T-cell (primary cell): Measurements from ENCODE around the gene HOXA6. TPM values are rescaled to one million over a fixed set of nuclear protein-coding genes. Genes with fewer than 3 reads are reported as not detected.

Source experiments
- ATAC-seq, 4 experiments: fragments of 200-7000 bp in 3 of 4; fragments of 150-1000 bp in 1 of 4; cut with Tn5 transposase; replicated peaks in 1 of 4; 1 replicate in 3 of 4; 2 replicates in 1 of 4; pipeline ENCODE4 v1.10.0; 2021; ENCODE audit warnings: moderate library complexity in 3 of 4, mild to moderate bottlenecking in 2 of 4, moderate number of reproducible peaks in 1 of 4
- CTCF ChIA-PET, 2 donors: fragments of 300-600 bp; sonication (Branson Sonifier 250); formaldehyde crosslinking; loops; one replicate each; lab custom pipeline; 2022; ENCODE audit warnings: antibody characterized with exemption in 2 of 2; lab: Charles Lee
- POLR2A ChIA-PET, 2 donors: fragments of 300-600 bp; sonication (Branson Sonifier 250); formaldehyde crosslinking; loops; one replicate each; lab custom pipeline; 2022; ENCODE audit warnings: antibody characterized with exemption in 2 of 2; lab: Charles Lee
- DNase-seq, 35 experiments: peaks; one replicate each; pipeline versions ENCODE4 v3.0.0 to v3.0.0-alpha.2; 2013 to 2023
- H3K27ac ChIP-seq: one replicate; pipeline ENCODE4 v1.5.1; 2013; ENCODE audit warnings: low read length
- H3K27me3 ChIP-seq, 2 experiments: replicated peaks in 1 of 2; 1 replicate in 1 of 2; 2 replicates in 1 of 2; pipeline versions ENCODE4 v1.6.1 to v1.7.0; 2013; ENCODE audit warnings: low read length in 1 of 2, mixed read lengths in 1 of 2; ENCODE audit not compliant: control insufficient read depth in 2 of 2, insufficient read depth in 2 of 2; ENCODE audit errors: extremely low read depth in 1 of 2
- H3K36me3 ChIP-seq, 2 donors: 1 replicate in 1 of 2; 2 replicates in 1 of 2; pipeline versions ENCODE4 v1.6.1 to v1.7.0; 2013; ENCODE audit warnings: low read length in 1 of 2; ENCODE audit not compliant: control insufficient read depth in 2 of 2, insufficient read depth in 1 of 2; ENCODE audit errors: extremely low read depth in 1 of 2
- H3K4me1 ChIP-seq, 2 experiments: 1 replicate in 1 of 2; 2 replicates in 1 of 2; pipeline versions ENCODE4 v1.6.1 to v1.7.0; 2013; ENCODE audit warnings: low read length in 2 of 2, mixed read lengths in 1 of 2; ENCODE audit not compliant: insufficient read depth in 2 of 2, control insufficient read depth in 1 of 2; ENCODE audit errors: extremely low read depth in 1 of 2
- H3K4me3 ChIP-seq, 2 donors: 1 replicate in 1 of 2; 2 replicates in 1 of 2; pipeline versions ENCODE4 v1.5.1 to v1.7.0; 2013; ENCODE audit warnings: mild to moderate bottlenecking in 2 of 2, low read length in 1 of 2, moderate library complexity in 1 of 2; ENCODE audit not compliant: control insufficient read depth in 1 of 2; ENCODE audit errors: extremely low read depth in 1 of 2
- H3K9me3 ChIP-seq: 2 replicates; pipeline ENCODE4 v1.7.0; 2013
- H3K27ac Mint-ChIP-seq, 2 donors: one replicate each; pipeline ENCODE4 v1.8.0; 2020 to 2021; ENCODE audit warnings: mild to moderate bottlenecking in 2 of 2, mixed read lengths in 2 of 2
- H3K27me3 Mint-ChIP-seq, 2 donors: one replicate each; pipeline ENCODE4 v1.8.0; 2021 to 2022; ENCODE audit warnings: mixed read lengths in 2 of 2
- H3K36me3 Mint-ChIP-seq: one replicate; pipeline ENCODE4 v1.8.0; 2021; ENCODE audit warnings: mixed read lengths
- H3K4me1 Mint-ChIP-seq, 3 donors: one replicate each; pipeline ENCODE4 v1.8.0; 2020 to 2022; ENCODE audit warnings: mixed read lengths in 3 of 3, mild to moderate bottlenecking in 1 of 3
- H3K4me3 Mint-ChIP-seq, 3 donors: one replicate each; pipeline ENCODE4 v1.8.0; 2020 to 2022; ENCODE audit warnings: mild to moderate bottlenecking in 3 of 3, mixed read lengths in 3 of 3, moderate library complexity in 3 of 3
- H3K9me3 Mint-ChIP-seq, 3 donors: one replicate each; pipeline ENCODE4 v1.8.0; 2020 to 2022; ENCODE audit warnings: mixed read lengths in 3 of 3
- WGBS: methylation state at CpG from one replicate; pipeline ENCODE4 v1.1.5; 2013; ENCODE audit warnings: missing lambda C conversion rate; ENCODE audit not compliant: insufficient coverage; 5-methylcytosine and 5-hydroxymethylcytosine counted together
- total RNA-seq, 35 experiments: library from RNA in 6 of 35; stranded (reverse) in 6 of 35; fragments of 120-200 nt in 1 of 35; gene quantifications; one replicate each; pipeline versions ENCODE4 v1.2.1 to v1.2.4 and lab custom pipeline; 2013 to 2026

The HOXA6 gene
- total RNA-seq, 5 donors from 2014 or later (not counting 1 experiment from before 2014, with no cell fraction given), result 0.50 to 0.65 TPM; not detected in 3

- Mint-ChIP-seq H3K4me3 (no peak overlapping the region), H3K36me3 (peaks cover 24% of the 10 kb centered on the region), H3K9me3 (no peaks in the 10 kb centered on the region), H3K4me1 (peaks cover 37 to 43% (median 39%) of the 10 kb centered on the region in 3 donors), H3K27me3 (peaks cover 58 to 83% of the 10 kb centered on the region in 2 donors), H3K27ac (no peak overlapping the region)
- POLR2A ChIA-PET, result no interaction called here
- peaks cover 6 to 37% of the 10 kb centered on the region in 2 experiments for H3K4me1 ChIP-seq
- peaks cover 11 to 71% of the 10 kb centered on the region in 2 experiments for H3K27me3 ChIP-seq
- DNase-seq (no peak), ATAC-seq (no peak)
- CTCF ChIA-PET, result no interaction called here
- no peaks in the 10 kb centered on the region for H3K36me3 ChIP-seq
- WGBS, result 96% methylated on average over 8 of the region's 8 CpGs
- no peak overlapping the region for H3K27ac ChIP-seq
- H3K9me3 ChIP-seq, result no peaks in the 10 kb centered on the region
- no peak overlapping the region for H3K4me3 ChIP-seq
These were observed 46.8 kb downstream of the HOXA6 start for GRCh38 chr7:27100694-27101170.

- H3K36me3 ChIP-seq, result no peaks in the 10 kb centered on the region
- peaks cover 6 to 45% of the 10 kb centered on the region in 2 experiments for H3K4me1 ChIP-seq
- POLR2A ChIA-PET, result interaction anchor here (0.7 kb wide), 2 partner anchors 20 to 408 kb away, joined by 3 read pairs; no protein-coding TSS in a partner anchor
- Mint-ChIP-seq H3K27me3 (peaks cover 60 to 83% of the 10 kb centered on the region in 2 donors), H3K4me1 (peaks cover 39 to 53% (median 46%) of the 10 kb centered on the region in 3 donors), H3K27ac (no peak overlapping the region), H3K9me3 (no peaks in the 10 kb centered on the region), H3K4me3 (no peak overlapping the region), H3K36me3 (peaks cover 24% of the 10 kb centered on the region)
- H3K4me3 ChIP-seq, result no peak overlapping the region
- ATAC-seq (no peak), DNase-seq (no peak)
- H3K27ac ChIP-seq, result no peak overlapping the region
- no CpG with 5 or more reads among the region's 8 CpGs for WGBS
- H3K27me3 ChIP-seq, result peaks cover 11 to 72% of the 10 kb centered on the region in 2 experiments
- CTCF ChIA-PET, result interaction anchor here (0.5 to 0.7 kb wide), 2 partner anchors 81 to 766 kb away, joined by 3 to 4 read pairs; no protein-coding TSS in a partner anchor
- no peaks in the 10 kb centered on the region for H3K9me3 ChIP-seq
These were observed 47.9 kb downstream of the HOXA6 start for GRCh38 chr7:27099453-27100370.

- POLR2A ChIA-PET, result interaction anchor here (0.7 kb wide), 2 partner anchors 21 to 408 kb away, joined by 3 read pairs; no protein-coding TSS in a partner anchor
These were observed 48.8 kb downstream of the HOXA6 start for GRCh38 chr7:27098578-27099451.

GRCh38 chr7:27097686-27098577 lies 49.6 kb downstream of the HOXA6 start:
- Mint-ChIP-seq H3K4me3 (peak overlapping the region; percentile 81 to 92 (median 83)), H3K27me3 (peaks cover 58 to 83% of the 10 kb centered on the region in 2 donors), H3K9me3 (no peaks in the 10 kb centered on the region), H3K27ac (no peak overlapping the region), H3K36me3 (peaks cover 24% of the 10 kb centered on the region), H3K4me1 (peaks cover 30 to 49% (median 41%) of the 10 kb centered on the region in 3 donors)
- DNase-seq (no peak), ATAC-seq (no peak)
- Histone ChIP-seq H3K9me3 (no peaks in the 10 kb centered on the region), H3K4me1 (peaks cover 6 to 45% of the 10 kb centered on the region in 2 experiments), H3K4me3 (no peak overlapping the region), H3K27me3 (peaks cover 9 to 59% of the 10 kb centered on the region in 2 experiments), H3K27ac (no peak overlapping the region), H3K36me3 (no peaks in the 10 kb centered on the region)
- 64% methylated on average over 19 of the region's 35 CpGs for WGBS
- ChIA-PET CTCF (interaction anchor here in 1 of 2 donors (1.4 kb wide), 1 partner anchor 53 kb away, joined by 3 read pairs; no protein-coding TSS in a partner anchor), POLR2A (no interaction called here)

More at GRCh38 chr7:27098578-27099451, 48.8 kb downstream of the HOXA6 start:
- CTCF ChIA-PET, result interaction anchor here in 1 of 2 donors (0.5 kb wide), 1 partner anchor 82 kb away, joined by 3 read pairs; no protein-coding TSS in a partner anchor
- DNase-seq (no peak), ATAC-seq (no peak)
- H3K27ac ChIP-seq, result no peak overlapping the region
- Mint-ChIP-seq H3K9me3 (no peaks in the 10 kb centered on the region), H3K36me3 (peaks cover 24% of the 10 kb centered on the region), H3K27me3 (peaks cover 61 to 84% of the 10 kb centered on the region in 2 donors), H3K4me1 (peaks cover 37 to 54% (median 47%) of the 10 kb centered on the region in 3 donors), H3K4me3 (peak overlapping the region in 2 of 3 donors; percentile 17 to 83), H3K27ac (no peak overlapping the region)
- WGBS, result 62% methylated on average over 29 of the region's 38 CpGs
- H3K36me3 ChIP-seq, result no peaks in the 10 kb centered on the region
- peaks cover 8 to 68% of the 10 kb centered on the region in 2 experiments for H3K27me3 ChIP-seq
- H3K9me3 ChIP-seq, result no peaks in the 10 kb centered on the region
- no peak overlapping the region for H3K4me3 ChIP-seq
- peaks cover 6 to 45% of the 10 kb centered on the region in 2 experiments for H3K4me1 ChIP-seq

- peak overlapping the region; percentile 80 to 90 for H3K4me3 ChIP-seq
- ChIA-PET CTCF (interaction anchor here (0.6 to 1.4 kb wide), 4 partner anchors 44 to 66 kb away, joined by 3 to 5 read pairs (median 3); no protein-coding TSS in a partner anchor), POLR2A (interaction anchor here in 1 of 2 donors (0.7 kb wide), 1 partner anchor 34 kb away, joined by 3 read pairs; the partner anchor contains the start of gene HOXA4)
- Mint-ChIP-seq H3K9me3 (no peaks in the 10 kb centered on the region), H3K27me3 (peaks cover 60 to 84% of the 10 kb centered on the region in 2 donors), H3K4me3 (peak overlapping the region; percentile 81 to 92 (median 83)), H3K27ac (peak overlapping the region in 1 of 2 donors; percentile 55), H3K4me1 (peaks cover 28 to 40% (median 33%) of the 10 kb centered on the region in 3 donors), H3K36me3 (peaks cover 24% of the 10 kb centered on the region)
- DNase-seq, result peak in 1 of 35 experiments; percentile 19
- peaks cover 6 to 37% of the 10 kb centered on the region in 2 experiments for H3K4me1 ChIP-seq
- WGBS, result 0% methylated on average over 2 of the region's 41 CpGs
- H3K27ac ChIP-seq, result no peak overlapping the region
- H3K36me3 ChIP-seq, result no peaks in the 10 kb centered on the region
- ATAC-seq, result peak in 1 of 4 experiments; percentile 4
- peaks cover 9 to 52% of the 10 kb centered on the region in 2 experiments for H3K27me3 ChIP-seq
- no peaks in the 10 kb centered on the region for H3K9me3 ChIP-seq
These were observed 50.6 kb downstream of the HOXA6 start for GRCh38 chr7:27096768-27097514.
